Stimulated activated CD8-positive, alpha-beta memory T cell treated with anti-CD3 and anti-CD28 coated beads, Interleukin-7, amount 100 ng/mL, for 4 hours (primary cell): ENCODE measurements around the gene DCTD.

Experiments
- DNase-seq, 2 donors: peaks; one replicate each; pipeline ENCODE4 v3.0.0-alpha.2; 2020; ENCODE audit warnings: low read depth in 2 of 2

The DCTD gene

DNA sequence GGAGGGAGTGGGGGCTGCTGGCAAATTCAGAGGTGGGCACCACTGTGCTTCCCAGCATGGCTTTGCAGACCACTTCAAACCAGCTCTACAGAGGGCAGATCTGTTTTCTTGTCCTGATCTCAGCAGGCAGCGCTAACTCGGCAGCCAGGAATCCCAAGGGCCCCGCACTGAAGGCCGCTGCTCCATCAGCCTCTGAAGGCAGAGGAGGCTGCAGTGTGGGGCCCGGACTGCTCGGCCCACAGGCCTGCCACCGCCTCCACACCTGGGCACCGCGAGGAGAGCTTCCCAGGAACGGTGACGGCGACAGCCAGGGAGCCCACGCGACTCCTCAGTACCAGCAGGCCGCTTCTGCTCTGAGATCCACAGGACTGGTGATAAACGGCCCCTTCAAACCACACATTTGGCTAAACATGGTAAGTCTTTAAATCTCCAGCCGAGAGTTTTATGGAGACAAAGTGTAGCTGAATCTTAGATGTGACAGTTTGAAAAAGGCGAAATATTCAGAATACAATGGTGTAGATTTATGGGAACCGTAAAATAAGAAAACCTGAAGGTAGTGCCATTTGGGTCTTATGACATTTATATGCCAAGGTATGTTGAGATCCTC is 23.6 kb downstream of the DCTD start:
- no peak for DNase-seq

GRCh38 chr4:182893047-182893446 is 24.1 kb downstream of the DCTD start:
- no peak for DNase-seq

- no peak for DNase-seq
Measured at GRCh38 chr4:182890202-182890601, 27.0 kb downstream of the DCTD start.

GRCh38 chr4:182888891-182889290 is 28.3 kb downstream of the DCTD start:
- no peak for DNase-seq

- no peak for DNase-seq
Measured at GRCh38 chr4:182886768-182887167, 30.4 kb downstream of the DCTD start.

- DNase-seq = no peak
Measured at GRCh38 chr4:182886205-182886604, 31.0 kb downstream of the DCTD start.

DNA sequence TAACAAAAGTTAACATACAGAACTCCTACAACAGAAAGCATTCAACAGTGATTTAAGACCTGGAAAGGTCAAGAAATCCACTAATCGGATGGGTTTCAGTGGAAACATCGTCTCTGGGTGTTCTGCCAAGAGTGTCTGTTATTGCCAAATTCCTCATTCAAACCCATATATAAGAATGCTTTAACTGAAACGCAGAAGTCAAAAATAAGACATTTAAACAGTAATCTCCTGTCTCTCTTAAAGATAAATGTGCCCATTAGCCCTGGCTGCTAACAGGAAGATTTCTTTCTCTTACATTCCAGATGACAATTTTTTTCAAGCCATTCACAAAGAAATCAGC is 31.5 kb downstream of the DCTD start:
- DNase-seq = no peak

DNA sequence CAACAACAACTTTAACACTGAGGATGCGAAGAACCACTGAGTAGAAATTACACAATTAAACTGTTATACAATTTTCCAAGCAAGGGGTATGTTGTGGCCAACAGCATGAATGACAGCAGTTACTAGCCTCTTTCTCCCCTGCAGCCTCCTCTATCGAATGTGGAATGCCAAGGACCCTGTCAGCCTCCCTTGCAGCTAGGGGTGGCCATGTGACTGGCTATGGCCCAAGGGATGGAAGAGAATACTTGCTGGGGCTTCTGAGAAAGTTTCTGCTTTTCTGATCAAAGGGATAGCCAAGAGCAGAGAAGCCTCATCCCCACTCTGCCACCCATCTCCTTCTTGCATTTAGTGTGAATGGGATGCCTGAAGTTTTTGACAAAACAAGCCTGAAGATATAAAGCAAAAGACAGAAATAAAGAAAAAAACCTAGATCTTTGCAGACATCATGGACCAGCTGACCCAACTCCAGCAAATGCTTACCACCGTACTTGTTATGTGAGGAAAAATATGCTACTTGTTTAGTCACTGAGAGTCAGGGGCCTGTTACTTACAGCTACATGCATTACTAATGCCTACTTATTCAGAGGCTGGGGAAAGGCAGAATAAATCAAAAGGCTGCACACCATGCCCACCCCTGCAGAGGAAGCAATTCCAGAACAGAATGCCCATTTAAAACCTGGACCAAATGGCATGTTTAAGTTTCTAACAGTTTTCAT is 32.0 kb downstream of the DCTD start:
- DNase-seq = no peak

- no peak for DNase-seq
Measured at GRCh38 chr4:182884040-182884439, 33.1 kb downstream of the DCTD start.

DNA sequence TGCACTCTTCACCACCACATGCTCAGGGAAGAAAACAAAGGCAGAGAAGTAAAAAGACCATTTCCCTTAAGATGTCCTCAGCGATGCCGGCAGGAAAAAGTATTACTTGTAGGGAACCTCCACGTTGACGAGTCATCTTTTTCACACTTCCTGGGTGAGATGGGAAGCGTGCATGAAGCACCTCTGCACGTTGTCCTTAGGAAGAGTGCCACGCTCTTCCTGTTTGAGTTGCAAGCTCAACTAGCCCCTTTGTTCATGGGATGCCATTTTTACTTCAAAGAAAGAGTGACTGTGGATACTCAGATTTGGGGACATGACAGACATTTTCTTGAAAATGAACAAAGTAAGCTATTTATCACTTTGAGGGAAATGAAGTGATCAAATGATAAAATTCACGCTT is 33.8 kb downstream of the DCTD start:
- no peak for DNase-seq

GRCh38 chr4:182881914-182882313 is 35.3 kb downstream of the DCTD start:
- no peak for DNase-seq

DNA sequence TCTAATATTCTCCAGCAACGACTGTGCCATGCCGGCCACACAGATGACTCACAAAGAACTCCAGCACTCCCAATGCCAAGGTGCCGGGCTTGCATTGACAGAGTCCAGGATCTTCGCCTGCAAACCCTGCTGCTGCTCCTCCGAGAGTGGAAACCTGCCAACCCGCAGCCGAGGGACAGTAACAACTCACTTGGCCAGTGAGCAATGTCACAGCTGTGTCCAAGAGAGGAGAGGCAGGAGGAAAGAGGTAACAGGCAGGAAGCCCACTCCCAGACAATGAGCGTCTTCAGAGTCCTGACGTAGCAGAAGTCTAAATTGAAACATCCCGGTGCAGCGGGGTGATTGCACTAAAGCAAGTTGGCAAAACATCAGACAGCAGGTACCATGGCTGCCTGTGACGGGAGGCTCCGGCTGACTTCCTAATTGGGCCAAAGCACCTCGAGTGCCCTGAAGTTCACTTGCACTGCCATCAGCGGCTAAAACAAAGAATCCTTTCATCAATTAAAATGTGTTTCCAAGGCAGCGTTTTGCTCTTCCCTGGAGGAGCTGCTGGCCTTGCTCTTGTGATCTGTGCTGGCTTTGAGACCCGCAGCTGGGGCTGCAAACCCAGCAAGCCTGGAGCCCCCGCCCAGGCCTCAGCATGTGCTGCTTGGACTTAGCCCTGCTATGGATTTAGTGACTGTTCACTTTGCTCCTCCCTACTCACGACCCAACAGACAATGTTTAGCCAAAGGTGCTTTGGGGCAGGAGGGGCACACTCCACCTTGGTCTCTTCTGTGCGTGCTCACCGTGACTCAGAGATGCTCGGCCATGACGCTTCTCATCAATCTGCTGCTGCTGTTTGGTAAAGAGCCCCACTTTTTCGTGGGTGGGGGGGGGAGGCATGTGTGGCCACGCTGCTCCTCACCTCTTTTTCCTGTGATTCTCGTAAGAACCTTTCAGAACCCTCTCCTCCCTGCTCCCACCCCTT is 36.5 kb downstream of the DCTD start:
- DNase-seq = no peak

DNA sequence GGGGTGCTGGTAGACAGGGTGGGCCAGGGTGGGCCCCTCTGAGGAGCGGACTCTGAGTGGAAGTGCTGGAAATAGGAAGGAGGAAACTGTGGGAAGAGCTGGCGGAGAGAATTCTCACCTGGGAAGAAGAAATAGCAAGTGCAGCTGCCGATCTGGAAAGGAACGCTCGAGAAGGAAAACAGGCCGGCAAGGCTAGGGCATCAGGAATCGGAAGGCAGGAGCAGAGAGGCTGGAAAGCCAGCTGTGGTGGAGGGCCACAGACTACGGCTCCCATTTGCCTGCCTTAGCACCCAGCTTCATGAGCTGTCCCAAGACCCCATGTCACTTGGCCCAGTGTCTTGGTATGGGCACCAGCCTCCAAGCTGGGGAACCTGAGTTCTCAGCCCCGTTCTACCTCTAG is 37.3 kb downstream of the DCTD start:
- DNase-seq = no peak

DNA sequence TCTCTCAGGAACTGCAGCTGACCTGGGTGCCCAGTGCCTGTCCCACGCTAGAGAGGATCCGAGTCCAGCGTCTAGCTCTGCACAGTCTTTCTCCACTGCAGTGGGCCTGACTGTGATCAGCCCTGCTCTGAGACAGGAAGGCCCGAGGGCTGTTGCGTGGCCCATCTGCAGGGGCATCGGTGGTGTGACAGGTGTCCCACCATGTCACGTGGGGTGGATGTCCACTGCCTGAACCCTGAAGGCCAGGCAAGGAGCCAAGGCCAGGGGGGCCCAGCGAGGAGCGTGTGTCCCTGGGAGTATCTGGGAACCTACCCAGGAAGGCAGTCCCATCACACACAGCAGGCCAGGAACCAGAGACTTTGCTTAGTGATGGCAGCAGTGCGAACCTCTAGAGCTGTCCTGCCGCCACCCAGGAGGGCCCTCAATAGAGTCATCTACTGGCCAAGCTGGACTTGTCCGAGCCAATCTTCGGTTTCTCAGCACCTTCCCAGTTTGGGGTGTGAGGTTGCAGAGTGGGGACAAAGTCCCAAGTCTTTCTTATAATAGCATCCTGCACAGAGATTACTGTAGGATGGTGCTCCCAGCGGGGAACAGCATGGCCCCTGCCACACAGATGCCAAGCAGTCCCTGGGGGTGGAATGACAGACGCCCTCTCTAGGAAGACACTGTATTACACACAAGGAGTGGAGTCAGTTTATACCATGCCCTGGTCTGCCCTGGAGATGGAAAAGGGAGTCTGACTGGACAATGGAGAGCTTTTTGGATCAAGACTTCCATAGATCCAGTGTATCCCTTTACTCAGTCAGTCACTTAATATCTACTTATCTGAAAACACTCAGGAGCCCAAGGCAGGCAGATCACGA is 38.3 kb downstream of the DCTD start:
- DNase-seq = no peak

DNA sequence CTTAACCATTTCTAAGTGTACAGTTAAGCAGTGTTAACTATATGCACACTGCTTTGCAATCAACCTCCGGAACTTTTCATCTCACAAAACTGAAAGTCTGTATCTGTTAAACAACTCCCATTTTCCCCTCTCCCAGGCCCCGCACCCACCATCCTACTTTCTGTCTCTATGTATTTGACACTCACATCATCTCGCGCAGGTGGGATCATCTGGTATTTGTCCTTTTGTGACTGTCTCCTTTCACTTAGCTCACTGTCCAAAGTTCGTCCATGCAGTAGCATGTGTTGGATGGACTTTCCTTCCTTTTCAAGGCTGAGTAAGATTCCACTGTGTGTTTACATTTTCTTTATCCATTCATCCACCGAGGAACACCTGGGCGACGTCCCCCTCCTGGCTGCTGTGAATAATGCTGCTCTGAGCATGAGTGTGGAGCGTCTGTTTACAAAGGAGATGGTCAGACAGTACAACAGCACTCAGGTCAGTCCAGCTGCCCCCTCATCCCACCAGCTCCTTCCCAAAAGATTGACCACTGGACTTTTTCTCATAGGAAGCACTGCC is 39.8 kb downstream of the DCTD start:
- no peak for DNase-seq

DNA sequence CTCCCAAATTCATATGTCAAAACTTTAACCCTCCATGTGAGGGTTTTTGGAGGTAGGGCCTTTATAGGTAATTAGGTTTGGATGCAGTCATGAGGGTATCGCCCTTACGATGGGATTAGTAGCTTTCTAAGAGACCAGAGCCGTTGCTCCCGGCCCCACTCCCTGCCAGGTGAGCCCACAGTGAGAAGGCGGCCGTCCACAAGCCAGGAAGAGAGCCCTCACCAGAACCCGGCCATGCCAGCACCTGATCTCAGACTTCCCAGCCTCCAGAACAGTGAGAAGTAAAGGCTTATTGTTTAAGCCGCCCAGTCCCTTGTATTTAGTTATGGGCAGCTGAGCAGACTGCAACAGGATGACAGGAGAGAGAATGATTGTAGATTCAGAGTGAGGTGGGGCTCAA is 40.8 kb downstream of the DCTD start:
- no peak for DNase-seq

- no peak for DNase-seq
Measured at GRCh38 chr4:182875453-182876405, 41.5 kb downstream of the DCTD start.

DNA sequence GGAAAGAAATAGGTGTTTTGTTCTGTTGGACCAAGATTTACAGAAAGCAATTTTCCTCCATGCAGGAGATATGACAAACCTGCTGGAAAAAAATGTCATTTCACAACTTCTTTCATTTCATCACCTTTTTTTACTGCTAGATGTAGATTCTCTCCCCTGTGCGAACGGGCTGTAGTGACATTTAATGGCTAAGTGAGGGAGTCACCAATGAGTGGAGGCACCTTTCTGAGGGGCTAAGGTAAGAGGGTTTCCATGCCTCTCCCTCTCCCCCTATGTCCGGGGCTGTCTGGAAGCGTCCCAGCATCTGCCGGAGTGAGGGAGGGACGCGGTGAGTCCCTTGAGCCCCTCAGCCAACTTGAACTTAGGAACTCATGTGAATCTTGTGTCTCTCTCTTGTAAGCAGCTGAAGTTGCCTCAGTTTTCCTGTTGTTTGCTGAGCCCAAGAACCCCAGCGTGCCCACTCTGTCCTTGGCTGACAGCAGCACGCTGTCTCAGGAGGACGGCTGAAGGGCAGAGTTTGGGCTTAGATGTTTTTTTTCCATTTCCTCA is 42.3 kb downstream of the DCTD start:
- DNase-seq = no peak

GRCh38 chr4:182874304-182874751 is 42.9 kb downstream of the DCTD start:
- DNase-seq = no peak

GRCh38 chr4:182873726-182874125 is 43.5 kb downstream of the DCTD start:
- DNase-seq = no peak
